GM12892 (cell line): Measurements from ENCODE around the gene QKI.

ENCODE experiments used
- POLR2A ChIP-seq: IDR thresholded peaks from 2 replicates; pipeline ENCODE4 v1.6.1; 2011; ENCODE audit warnings: low read depth, low read length, control low read depth
- POLR2AphosphoS5 ChIP-seq: IDR thresholded peaks from 2 replicates; pipeline ENCODE4 v1.6.1; 2011; ENCODE audit warnings: low read depth, low read length, control low read depth
- TAF1 ChIP-seq: IDR thresholded peaks from 2 replicates; pipeline ENCODE4 v1.6.1; 2011; ENCODE audit warnings: low read depth, mild to moderate bottlenecking, control low read depth, low read length, borderline replicate concordance

GRCh38 chr6:163466839-163467390, 52.4 kb downstream of the QKI start:
- TF ChIP-seq POLR2A (no peak), TAF1 (no peak), POLR2AphosphoS5 (no peak)
